ENCODE results near the gene SMR3B. TPM values are rescaled to one million over a fixed set of nuclear protein-coding genes. Genes with fewer than 3 reads are reported as not detected.

SMR3B gene
- not detected for total RNA-seq

DNA sequence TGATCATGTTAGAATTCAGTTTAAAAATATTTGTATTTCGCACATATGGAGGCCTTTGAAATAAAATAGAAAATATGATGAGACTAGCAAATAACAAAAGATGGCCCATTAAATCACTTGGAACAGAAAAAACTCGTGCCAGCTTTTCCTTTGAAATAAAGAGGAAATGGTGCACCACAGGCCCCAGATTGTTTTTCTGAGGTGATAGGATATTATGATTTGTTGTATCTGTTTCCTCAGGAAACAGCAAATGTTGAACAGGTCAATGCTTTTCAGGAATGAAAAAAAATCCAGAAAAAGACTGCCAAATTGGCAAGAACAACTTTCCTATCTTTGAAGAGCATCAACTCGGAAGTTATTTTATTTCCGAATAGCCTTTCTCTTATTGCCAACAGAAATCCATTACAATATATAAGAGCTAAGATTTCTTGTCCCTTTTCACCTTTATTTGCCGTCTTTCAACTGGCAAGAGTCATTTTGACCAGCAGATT is at the start of gene SMR3B:
Gene SMR3B (plus strand): TSS at position 441 of the 491 bp plus-strand sequence. CDS start 1,380 bp downstream, outside the sequence.
- ATAC-seq (no peak), DNase-seq (ENCODE audit: low spot score) (no peak)
- intact Hi-C loops (cut with DNase I) = no loop called here

- no peak for ATAC-seq
- intact Hi-C loops (cut with DNase I) = no loop called here
- no peak for DNase-seq (ENCODE audit: low spot score)
Measured at GRCh38 chr4:70334681-70335080, 48.2 kb upstream of the SMR3B start, which contains the start of gene CABS1. Gene CABS1 (plus strand): TSS chr4:70334981. CDS start chr4:70335040, 59 bp downstream.

GRCh38 chr4:70336043-70336442 is 46.9 kb upstream of the SMR3B start:
- intact Hi-C loops (cut with DNase I) = no loop called here
- ATAC-seq (no peak), DNase-seq (ENCODE audit: low spot score) (no peak)

- intact Hi-C loops (cut with DNase I) = no loop called here
- DNase-seq (ENCODE audit: low spot score) (no peak), ATAC-seq (no peak)
Measured at GRCh38 chr4:70337886-70338420, 45.0 kb upstream of the SMR3B start.

GRCh38 chr4:70356185-70356584 is 26.7 kb upstream of the SMR3B start:
- no peak for DNase-seq (ENCODE audit: low spot score)
- intact Hi-C loops (cut with DNase I) = no loop called here
- ATAC-seq = no peak

DNA sequence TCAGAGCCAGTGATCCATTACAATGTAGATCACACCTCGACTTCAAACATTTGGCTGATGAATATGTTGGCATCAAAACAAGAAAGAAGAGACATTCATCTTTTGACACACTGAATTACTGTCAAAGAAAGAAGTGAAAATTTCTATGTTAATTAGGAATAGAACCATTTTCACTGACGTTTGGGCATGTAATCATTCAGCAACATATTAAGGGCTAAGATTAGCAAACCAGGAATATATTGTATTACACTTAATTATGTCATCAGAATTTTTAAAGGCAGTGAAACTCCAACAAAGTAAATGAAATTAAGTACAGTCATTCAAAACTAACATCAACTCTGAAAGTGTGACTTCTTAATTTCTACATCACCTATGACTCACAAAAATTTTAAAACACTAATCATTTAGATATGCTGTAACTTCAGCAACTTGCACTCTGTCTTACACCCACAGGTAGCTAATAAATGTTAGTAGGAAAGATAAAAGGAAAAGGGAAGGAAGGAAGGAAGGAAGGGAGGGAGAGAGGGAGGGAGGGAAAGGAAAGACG is 23.7 kb upstream of the SMR3B start:
- no peak for ATAC-seq
- DNase-seq (ENCODE audit: low spot score) = no peak
- intact Hi-C loops (cut with DNase I) = no loop called here

DNA sequence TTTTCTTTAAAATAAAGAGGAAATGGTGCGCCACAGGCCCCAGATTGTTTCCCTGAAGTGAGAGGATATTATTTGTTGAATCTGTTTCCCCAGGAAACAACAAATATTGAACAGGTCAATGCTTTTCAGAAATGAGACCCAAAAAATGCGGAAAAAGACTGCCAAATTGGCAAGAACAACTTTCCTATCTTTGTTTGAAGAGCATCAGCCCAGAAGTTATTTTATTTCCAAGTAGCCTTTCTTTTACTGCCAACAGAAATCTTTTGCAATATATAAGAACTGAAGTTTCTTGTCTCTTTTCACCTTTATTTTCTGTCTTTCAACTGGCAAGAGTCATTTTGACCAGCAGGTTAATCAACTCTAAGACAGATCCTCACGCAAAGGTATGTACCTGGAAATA is 22.5 kb upstream of the SMR3B start, which contains the start of gene SMR3A:
Gene SMR3A (plus strand): TSS at position 301 of the 400 bp plus-strand sequence. CDS start 1,356 bp downstream, outside the sequence.
- ATAC-seq (no peak), DNase-seq (ENCODE audit: low spot score) (no peak)
- intact Hi-C loops (cut with DNase I) = no loop called here

DNA sequence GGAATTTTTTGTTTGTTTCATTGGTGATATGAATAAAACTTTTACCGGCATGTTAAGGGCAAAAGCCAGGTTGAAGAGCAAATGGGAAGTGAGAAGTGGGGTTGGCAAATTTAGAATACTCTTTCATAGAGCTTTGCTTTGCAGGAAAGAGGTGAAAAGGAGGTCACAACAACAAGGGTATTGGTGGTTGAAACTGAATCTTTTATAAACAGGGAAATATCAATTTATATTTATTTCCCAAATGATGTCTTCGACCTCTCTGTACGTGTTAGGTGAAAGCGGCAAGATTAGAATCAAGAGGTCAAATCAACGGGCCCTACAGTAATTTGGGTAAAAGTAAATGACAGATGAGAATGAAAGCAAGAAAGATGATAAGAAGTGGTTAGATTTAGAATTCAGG is 18.9 kb upstream of the SMR3B start:
- DNase-seq (ENCODE audit: low spot score) = no peak
- ATAC-seq = no peak
- intact Hi-C loops (cut with DNase I) = no loop called here

- DNase-seq (ENCODE audit: low spot score) (no peak), ATAC-seq (no peak)
- intact Hi-C loops (cut with DNase I) = no loop called here
Measured at GRCh38 chr4:70365479-70365878, 17.5 kb upstream of the SMR3B start.

- no peak for ATAC-seq
- intact Hi-C loops (cut with DNase I) = no loop called here
Measured at GRCh38 chr4:70367813-70368212, 15.1 kb upstream of the SMR3B start.

DNA sequence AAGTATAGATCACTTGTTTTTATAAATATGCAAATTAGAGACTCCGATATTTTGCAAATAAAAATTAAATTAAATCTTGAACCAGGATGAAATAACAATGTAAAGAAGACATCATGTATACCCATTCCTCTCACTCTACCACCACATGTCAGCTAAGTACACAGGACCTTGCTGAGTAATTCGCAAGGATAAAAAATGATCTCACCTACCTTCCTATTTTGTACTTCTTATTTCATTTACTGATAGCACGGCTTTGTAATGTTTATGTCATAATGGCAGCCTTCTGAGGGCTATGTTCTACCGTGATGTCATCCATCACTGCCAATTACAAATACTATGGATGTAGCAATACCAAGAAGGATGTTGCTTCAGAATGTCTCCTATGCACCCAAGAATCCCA is 10.9 kb upstream of the SMR3B start:
- no peak for DNase-seq (ENCODE audit: low spot score)
- ATAC-seq = no peak
- intact Hi-C loops (cut with DNase I) = no loop called here

More at GRCh38 chr4:70367813-70368212, 15.1 kb upstream of the SMR3B start:
- DNase-seq (ENCODE audit: low spot score) = no peak

DNA sequence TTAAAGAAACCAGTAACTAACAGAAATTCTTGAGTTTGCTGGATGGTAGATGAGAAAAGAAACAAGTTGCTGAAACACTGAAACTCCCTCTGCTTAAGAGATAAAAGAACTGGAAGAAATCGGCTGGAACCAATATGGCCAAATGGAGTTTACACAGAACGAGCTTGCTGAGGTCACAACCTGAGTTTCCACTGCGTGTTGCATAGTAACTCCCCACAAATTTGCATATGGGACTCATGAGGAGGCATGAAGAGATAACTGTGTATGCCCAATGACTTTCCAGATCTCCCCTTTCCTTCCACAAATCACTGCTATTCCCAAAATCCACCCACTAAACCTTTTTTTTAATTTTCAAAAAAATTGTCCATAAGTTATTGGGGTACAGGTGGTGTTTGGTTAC is 10.2 kb upstream of the SMR3B start:
- ATAC-seq = no peak

GRCh38 chr4:70380578-70380977 is 2.4 kb upstream of the SMR3B start:
- ATAC-seq = no peak
- intact Hi-C loops (cut with DNase I) = no loop called here
- DNase-seq (ENCODE audit: low spot score) = no peak

More for the DNA sequence above, 10.2 kb upstream of the SMR3B start:
- intact Hi-C loops (cut with DNase I) = no loop called here
- no peak for DNase-seq (ENCODE audit: low spot score)

DNA sequence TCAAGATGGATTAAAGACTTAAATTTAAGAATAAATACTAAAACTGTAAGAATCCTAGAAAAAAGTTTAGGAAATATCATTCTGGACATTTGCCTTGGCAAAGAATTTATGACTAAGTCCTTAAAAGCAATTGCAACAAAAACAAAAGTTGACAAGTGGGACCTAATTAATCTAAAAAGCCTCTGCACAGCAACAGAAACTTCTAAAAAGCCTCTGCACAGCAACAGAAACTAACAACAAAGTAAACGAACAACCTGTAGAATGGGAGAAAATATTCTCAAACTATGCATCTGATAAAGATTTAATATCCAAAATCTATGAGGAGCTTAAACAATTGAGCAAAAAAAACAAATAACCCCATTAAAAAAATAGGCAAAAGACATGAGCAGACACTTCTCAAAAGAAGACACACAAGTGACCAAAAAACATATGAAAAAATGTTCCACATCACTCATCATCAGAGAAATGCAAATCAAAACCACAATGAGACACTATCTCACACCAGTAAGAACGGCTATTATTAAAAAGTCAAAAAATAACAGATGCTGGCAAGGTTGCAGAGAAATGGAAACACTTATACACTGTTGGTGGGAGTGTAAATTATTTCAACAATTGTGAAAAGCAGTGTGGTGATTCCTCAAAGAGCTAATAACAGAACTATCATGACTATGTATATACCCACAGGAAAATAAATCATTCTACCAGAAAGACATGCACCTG is 9.3 kb downstream of the SMR3B start:
- intact Hi-C loops (cut with DNase I) = no loop called here
- ATAC-seq (no peak), DNase-seq (ENCODE audit: low spot score) (no peak)

DNA sequence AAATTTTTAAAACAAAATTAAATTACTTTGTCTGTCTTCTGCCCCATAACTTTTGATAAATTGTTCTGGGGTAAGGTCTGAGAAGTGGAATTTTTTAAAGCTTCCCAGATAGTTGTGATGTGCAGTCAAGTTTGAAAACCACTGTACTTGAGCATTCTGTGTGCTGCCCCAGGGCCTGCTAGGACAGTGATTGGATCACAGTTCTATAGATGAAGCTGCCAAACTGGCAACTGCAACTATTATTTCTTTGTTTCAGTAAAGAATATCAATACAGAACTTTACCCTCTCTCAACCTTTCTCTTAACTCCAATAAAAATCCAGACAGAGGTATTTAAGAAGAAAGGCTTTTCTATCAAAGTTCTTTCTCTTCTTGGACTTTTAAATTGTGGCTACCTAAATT is 14.6 kb downstream of the SMR3B start, which contains the start of gene OPRPN:
Gene OPRPN (plus strand): TSS at position 361 of the 400 bp plus-strand sequence. CDS start 1,346 bp downstream, outside the sequence.
- ATAC-seq (no peak), DNase-seq (ENCODE audit: low spot score) (no peak)
- intact Hi-C loops (cut with DNase I) = no loop called here

DNA sequence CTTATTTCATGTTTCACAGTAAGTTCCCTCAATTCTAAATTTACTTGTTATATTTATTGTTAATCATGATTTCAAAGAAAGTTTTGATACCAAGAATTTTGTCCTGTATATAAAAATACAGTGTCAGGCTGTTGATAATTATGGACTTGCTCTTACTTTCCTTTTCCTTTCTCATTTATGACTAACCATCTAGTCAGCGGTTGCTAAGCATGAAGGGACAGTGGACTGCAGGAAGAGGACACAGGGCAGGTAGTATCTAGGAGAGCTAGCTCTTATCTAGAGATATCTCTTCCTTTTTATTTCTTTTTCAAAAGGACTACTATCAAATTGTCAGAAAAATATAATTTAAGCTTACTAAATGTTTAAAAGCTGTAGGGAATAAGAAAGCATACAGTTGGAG is 16.4 kb downstream of the SMR3B start:
- DNase-seq (ENCODE audit: low spot score) = no peak
- intact Hi-C loops (cut with DNase I) = no loop called here
- no peak for ATAC-seq

DNA sequence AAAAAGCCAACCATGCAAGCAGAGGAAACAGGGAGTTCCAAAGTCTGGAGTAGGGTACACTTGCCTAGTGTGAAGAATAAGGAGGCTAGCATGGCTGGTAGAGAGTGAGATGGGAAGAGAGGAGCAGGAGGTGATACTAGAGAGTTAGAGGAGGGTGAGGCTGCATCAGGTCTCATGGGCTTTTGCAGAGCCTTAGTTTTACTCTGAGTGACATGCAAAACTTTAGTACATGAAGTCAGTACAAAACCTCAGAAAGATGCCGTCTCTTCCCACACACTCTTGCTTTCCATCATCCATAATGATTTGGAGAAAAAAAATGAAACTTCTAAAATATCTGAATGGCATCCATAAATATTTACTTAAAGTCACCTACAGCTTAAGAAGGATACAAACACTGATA is 19.8 kb downstream of the SMR3B start:
- intact Hi-C loops (cut with DNase I) = no loop called here
- no peak for ATAC-seq

GRCh38 chr4:70405765-70406164 is 22.8 kb downstream of the SMR3B start:
- no peak for DNase-seq (ENCODE audit: low spot score)
- ATAC-seq = no peak
- intact Hi-C loops (cut with DNase I) = no loop called here

More for the DNA sequence above, 19.8 kb downstream of the SMR3B start:
- DNase-seq (ENCODE audit: low spot score) = no peak

DNA sequence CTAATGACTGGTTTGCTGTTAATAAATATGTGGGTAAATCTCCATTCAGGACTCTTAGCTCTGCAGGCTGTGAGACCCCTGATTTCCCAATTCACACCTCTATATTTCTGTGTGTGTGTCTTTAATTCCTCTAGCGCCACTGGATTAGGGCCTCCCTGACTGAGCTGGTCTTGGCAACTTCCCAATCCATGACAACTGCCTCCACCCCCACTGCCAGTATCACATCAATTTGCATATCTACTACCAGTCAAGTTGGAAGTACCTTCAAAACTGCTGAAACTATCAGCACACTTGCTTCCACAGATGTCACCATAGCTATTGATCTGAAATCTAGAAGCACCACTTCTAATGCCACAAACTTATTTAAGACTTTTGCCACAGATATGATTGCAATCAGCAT is 42.4 kb downstream of the SMR3B start:
- intact Hi-C loops (cut with DNase I) = no loop called here
- no peak for DNase-seq (ENCODE audit: low spot score)
- no peak for ATAC-seq

GRCh38 chr4:70426789-70427188 is 43.9 kb downstream of the SMR3B start:
- DNase-seq (ENCODE audit: low spot score) = no peak
- intact Hi-C loops (cut with DNase I) = no loop called here
- no peak for ATAC-seq

Measured in sciatic nerve (tissue), 2 donors.